ENCODE results near the gene GRIK4. TPM values are rescaled to one million over a fixed set of nuclear protein-coding genes. Genes with fewer than 3 reads are reported as not detected.

The GRIK4 gene
- polyA plus RNA-seq, 1 experiment: not detected

GRCh38 chr11:120529911-120530310 is 18.4 kb downstream of the GRIK4 start:
- POLR2A ChIA-PET: no interaction called here
- DNase-seq (ENCODE audit: low read depth): no peak
- Histone ChIP-seq H3K27me3 (ENCODE audit: control insufficient read depth, insufficient read depth, low read length) (peaks cover 7% of the 10 kb centered on the region), H3K36me3 (ENCODE audit: control insufficient read depth, insufficient read depth, low read length) (no peaks in the 10 kb centered on the region), H3K4me3 (ENCODE audit: low read depth, low read length) (no peak overlapping the region)
- TF ChIP-seq CTCF (IDR thresholded peaks at IDR 0.05; ENCODE audit: insufficient read depth, low read depth, low read length): no peak
- CTCF ChIA-PET: interaction anchor here (3.8 kb wide), 1 partner anchor 19 kb away, joined by 13 read pairs; the partner anchor contains the start of gene GRIK4

DNA sequence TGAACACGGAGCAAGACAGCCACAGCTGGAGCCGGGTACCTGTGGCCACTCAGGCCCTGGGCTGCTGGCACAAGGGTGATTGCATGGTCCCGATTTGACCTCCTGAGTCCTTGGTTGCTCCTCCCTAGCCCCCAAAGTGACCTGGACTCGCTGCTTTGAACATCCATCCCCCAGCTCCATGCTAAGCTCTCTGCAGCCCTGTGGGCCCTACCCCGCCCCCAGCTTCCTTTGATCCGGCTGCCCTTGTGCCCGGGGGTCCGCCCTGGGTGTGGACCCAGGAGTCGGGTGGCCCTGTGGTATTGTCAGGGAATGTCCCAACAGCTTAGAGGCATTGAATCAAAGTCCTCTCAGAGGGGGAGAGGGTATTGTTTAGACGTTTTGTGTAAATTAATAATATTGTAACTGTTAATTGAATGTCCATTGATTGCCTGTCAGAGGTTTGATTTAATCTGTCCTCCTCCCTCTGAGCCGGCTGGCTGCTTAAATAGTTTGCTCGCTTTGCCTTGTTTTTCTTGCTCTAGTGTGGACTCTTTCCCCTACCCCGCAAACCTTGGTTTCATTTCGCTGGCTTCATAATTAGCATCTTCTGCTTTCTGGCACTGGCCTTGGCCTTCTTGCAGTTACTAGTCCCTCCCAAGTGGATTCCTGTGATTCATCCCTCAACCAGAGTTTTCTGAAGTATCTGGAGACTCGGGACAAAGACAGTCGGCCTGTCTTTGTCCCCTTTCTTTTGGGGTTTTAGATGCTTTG is 20.7 kb downstream of the GRIK4 start:
- ChIA-PET POLR2A (no interaction called here), CTCF (no interaction called here)
- DNase-seq (ENCODE audit: low read depth): no peak
- Histone ChIP-seq H3K4me3 (ENCODE audit: low read depth, low read length) (no peak overlapping the region), H3K36me3 (ENCODE audit: control insufficient read depth, insufficient read depth, low read length) (no peaks in the 10 kb centered on the region), H3K27me3 (ENCODE audit: control insufficient read depth, insufficient read depth, low read length) (peaks cover 9% of the 10 kb centered on the region)
- TF ChIP-seq CTCF (IDR thresholded peaks at IDR 0.05; ENCODE audit: insufficient read depth, low read depth, low read length): no peak

GRCh38 chr11:120532832-120533196 is 21.3 kb downstream of the GRIK4 start:
- Histone ChIP-seq H3K4me3 (ENCODE audit: low read depth, low read length) (no peak overlapping the region), H3K36me3 (ENCODE audit: control insufficient read depth, insufficient read depth, low read length) (no peaks in the 10 kb centered on the region), H3K27me3 (ENCODE audit: control insufficient read depth, insufficient read depth, low read length) (peaks cover 9% of the 10 kb centered on the region)
- TF ChIP-seq CTCF (IDR thresholded peaks at IDR 0.05; ENCODE audit: insufficient read depth, low read depth, low read length): no peak
- ChIA-PET CTCF (interaction anchor here (1.3 kb wide), 1 partner anchor 22 kb away, joined by 6 read pairs; the partner anchor contains the start of gene GRIK4), POLR2A (no interaction called here)
- no peak for DNase-seq (ENCODE audit: low read depth)

DNA sequence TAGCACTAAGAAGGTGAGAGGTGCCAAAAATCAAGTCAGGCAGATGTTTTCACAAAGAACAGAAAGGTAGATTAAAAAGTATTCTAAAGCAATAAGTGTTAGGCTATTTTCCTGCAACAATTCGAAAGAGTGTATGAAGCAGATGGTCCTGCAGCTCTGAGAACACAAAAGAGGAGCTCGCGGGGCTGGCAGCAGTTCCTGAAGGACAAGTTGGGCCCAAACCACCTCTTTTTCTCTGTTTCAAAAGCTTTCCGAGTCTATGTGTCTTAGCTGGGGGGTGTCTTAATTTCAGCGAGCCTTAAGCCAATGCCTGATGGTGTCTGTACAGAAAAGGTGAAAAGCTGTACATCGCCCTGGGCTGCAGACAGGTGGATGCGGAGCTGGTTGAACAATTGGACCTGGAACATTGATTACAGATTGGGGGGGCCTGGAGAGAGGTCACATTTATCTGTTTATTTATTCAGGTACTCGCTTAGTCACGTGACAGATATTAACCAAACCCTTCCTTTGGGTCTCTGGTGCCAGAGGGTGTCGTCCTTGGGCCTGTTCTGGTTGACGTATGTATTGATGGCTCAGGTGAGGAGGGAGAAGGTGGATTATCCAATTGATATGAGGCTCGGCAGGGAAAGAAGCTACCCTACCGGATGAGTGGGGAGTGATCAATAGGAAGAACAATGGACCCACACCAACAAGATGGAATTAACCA is 24.7 kb downstream of the GRIK4 start:
- Histone ChIP-seq H3K36me3 (ENCODE audit: control insufficient read depth, insufficient read depth, low read length) (no peaks in the 10 kb centered on the region), H3K27me3 (ENCODE audit: control insufficient read depth, insufficient read depth, low read length) (peaks cover 2% of the 10 kb centered on the region), H3K4me3 (ENCODE audit: low read depth, low read length) (no peak overlapping the region)
- TF ChIP-seq CTCF (IDR thresholded peaks at IDR 0.05; ENCODE audit: insufficient read depth, low read depth, low read length): no peak
- DNase-seq (ENCODE audit: low read depth): no peak
- ChIA-PET POLR2A (no interaction called here), CTCF (no interaction called here)

GRCh38 chr11:120536797-120537169 is 25.2 kb downstream of the GRIK4 start:
- H3K4me3 ChIP-seq (ENCODE audit: low read depth, low read length): no peak overlapping the region
- TF ChIP-seq CTCF (IDR thresholded peaks at IDR 0.05; ENCODE audit: insufficient read depth, low read depth, low read length): no peak
- no peak for DNase-seq (ENCODE audit: low read depth)
- CTCF ChIA-PET: no interaction called here
- POLR2A ChIA-PET: no interaction called here
- no peaks in the 10 kb centered on the region for H3K36me3 ChIP-seq (ENCODE audit: control insufficient read depth, insufficient read depth, low read length)
- H3K27me3 ChIP-seq (ENCODE audit: control insufficient read depth, insufficient read depth, low read length): peaks cover 2% of the 10 kb centered on the region; the same call in 1 of the 2 replicates

Measured in BJ (cell line).